Neural cell (in vitro differentiated cells): ENCODE data around the gene PRDM2. TPM values are rescaled to one million over a fixed set of nuclear protein-coding genes. Genes with fewer than 3 reads are reported as not detected.

ENCODE experiments used
- H2AFZ ChIP-seq: fragments of 200-600, 300-800 bp; sonication (generic), shearing (Covaris generic); 2 replicates; pipeline ENCODE4 v1.6.0; 2014; ENCODE audit warnings: low read depth, mild to moderate bottlenecking, antibody characterized with exemption, low read length, moderate library complexity
- H3F3A ChIP-seq: fragments of 200-600 bp; shearing (Covaris generic); 2 replicates; pipeline ENCODE4 v1.6.1; 2016; ENCODE audit warnings: mild to moderate bottlenecking, moderate library complexity, mixed read lengths, antibody characterized with exemption, low read length; ENCODE audit not compliant: insufficient read depth, poor library complexity, severe bottlenecking
- H3K27ac ChIP-seq: fragments of 200-600, 300-800 bp; sonication (generic), shearing (Covaris generic); 2 replicates; pipeline ENCODE4 v1.5.1; 2014; ENCODE audit warnings: mild to moderate bottlenecking, low read length, moderate library complexity
- H3K27me3 ChIP-seq: fragments of 300-800, 200-600 bp; sonication (generic), shearing (Covaris generic); 2 replicates; pipeline ENCODE4 v1.6.0; 2014; ENCODE audit warnings: mild to moderate bottlenecking, low read depth, low read length, moderate library complexity; ENCODE audit not compliant: insufficient read depth
- H3K36me3 ChIP-seq: fragments of 300-800, 200-600 bp; sonication (generic), shearing (Covaris generic); 2 replicates; pipeline ENCODE4 v1.5.1; 2014; ENCODE audit warnings: mild to moderate bottlenecking, antibody characterized with exemption, low read length, moderate library complexity; ENCODE audit not compliant: insufficient read depth
- H3K4me2 ChIP-seq: fragments of 300-800, 200-600 bp; sonication (generic), shearing (Covaris generic); 2 replicates; pipeline ENCODE4 v1.6.0; 2014; ENCODE audit warnings: mild to moderate bottlenecking, low read length
- H3K4me3 ChIP-seq: fragments of 300-800, 200-600 bp; sonication (generic), shearing (Covaris generic); 2 replicates; pipeline ENCODE4 v1.5.1; 2014; ENCODE audit warnings: mild to moderate bottlenecking, low read length, moderate library complexity
- H3K79me2 ChIP-seq: fragments of 200-600 bp; shearing (Covaris generic); replicated peaks from 2 replicates; pipeline ENCODE4 v1.6.0; 2014; ENCODE audit warnings: mild to moderate bottlenecking, low read length, moderate library complexity; ENCODE audit not compliant: insufficient read depth
- H3K9ac ChIP-seq: fragments of 300-800, 200-600 bp; sonication (generic), shearing (Covaris generic); 2 replicates; pipeline ENCODE4 v1.6.1; 2016; ENCODE audit warnings: mild to moderate bottlenecking, low read length, mixed read lengths
- H3K9me2 ChIP-seq: fragments of 200-600 bp; shearing (Covaris generic); 2 replicates; pipeline ENCODE4 v1.6.1; 2016; ENCODE audit warnings: mild to moderate bottlenecking, low read length, mixed read lengths; ENCODE audit not compliant: insufficient read depth
- H3K9me3 ChIP-seq: fragments of 200-600, 300-800 bp; sonication (generic), shearing (Covaris generic); 2 replicates; pipeline ENCODE4 v1.6.1; 2016; ENCODE audit warnings: mild to moderate bottlenecking, mixed run types, low read length, moderate library complexity, mixed read lengths
- H4K20me1 ChIP-seq: fragments of 200-600 bp; shearing (Covaris generic); 2 replicates; pipeline ENCODE4 v1.6.1; 2016; ENCODE audit warnings: mild to moderate bottlenecking, mixed run types; ENCODE audit not compliant: insufficient read depth
- CTCF ChIP-seq: fragments of 450-650 bp; IDR thresholded peaks from 2 replicates; pipeline ENCODE4 v1.5.1; 2014; ENCODE audit warnings: antibody characterized with exemption, mild to moderate bottlenecking, moderate library complexity; ENCODE audit not compliant: poor library complexity, severe bottlenecking
- EP300 ChIP-seq: fragments of 450-650 bp; conservative IDR thresholded peaks from 2 replicates; pipeline ENCODE4 v1.6.1; 2014; ENCODE audit warnings: antibody characterized with exemption, mild to moderate bottlenecking, moderate library complexity; ENCODE audit not compliant: poor library complexity, severe bottlenecking
- EZH2 ChIP-seq: fragments of 200-600, 300-800 bp; shearing (Covaris generic), sonication (generic); IDR thresholded peaks from 2 replicates; pipeline ENCODE4 v1.6.1; 2014; ENCODE audit warnings: antibody characterized with exemption, low read length, borderline replicate concordance, mild to moderate bottlenecking; ENCODE audit not compliant: insufficient read depth, poor library complexity, severe bottlenecking
- MXI1 ChIP-seq: fragments of 450-650 bp; conservative IDR thresholded peaks from 2 replicates; pipeline ENCODE4 v1.6.1; 2014; ENCODE audit warnings: antibody characterized with exemption, mild to moderate bottlenecking; ENCODE audit not compliant: poor library complexity, severe bottlenecking
- POLR2AphosphoS5 ChIP-seq: IDR thresholded peaks from 2 replicates; pipeline ENCODE4 v1.6.1; 2012
- RAD21 ChIP-seq: fragments of 450-650 bp; conservative IDR thresholded peaks from 2 replicates; pipeline ENCODE4 v1.6.1; 2014; ENCODE audit warnings: antibody characterized with exemption, mild to moderate bottlenecking, moderate library complexity
- REST ChIP-seq: IDR thresholded peaks from 2 replicates; pipeline ENCODE4 v1.6.1; 2012; ENCODE audit warnings: borderline replicate concordance
- SMC3 ChIP-seq: fragments of 450-650 bp; conservative IDR thresholded peaks from 2 replicates; pipeline ENCODE4 v1.6.1; 2014; ENCODE audit warnings: antibody characterized with exemption, mild to moderate bottlenecking, moderate library complexity; ENCODE audit not compliant: poor library complexity
- TAF1 ChIP-seq: IDR thresholded peaks from 2 replicates; pipeline ENCODE4 v1.6.1; 2012; ENCODE audit warnings: low read depth
- polyA plus RNA-seq: library from polyadenylated mRNA; depleted of rRNA; stranded (reverse); fragments of >200 nt; gene quantifications from 2 replicates; pipeline ENCODE4 v1.2.3, GENCODE V29; 2014

Gene PRDM2
- polyA plus RNA-seq, 1 donor from 2014 or later = 10.7 TPM

- Histone ChIP-seq H3K79me2 (no peaks in the 10 kb centered on the region), H3K9me3 (no peaks in the 10 kb centered on the region), H3K27me3 (no peaks in the 10 kb centered on the region), H4K20me1 (no peaks in the 10 kb centered on the region), H2AFZ (no peak overlapping the region), H3F3A (no peaks in the 10 kb centered on the region), H3K36me3 (no peaks in the 10 kb centered on the region), H3K27ac (no peak overlapping the region), H3K9ac (no peak overlapping the region), H3K4me3 (no peak overlapping the region), H3K4me2 (no peak overlapping the region), H3K9me2 (no peaks in the 10 kb centered on the region)
- no peak for TF ChIP-seq SMC3
- TF ChIP-seq EZH2 = no peak
- no peak for TF ChIP-seq TAF1
- no peak for TF ChIP-seq POLR2AphosphoS5
- TF ChIP-seq REST = no peak
- TF ChIP-seq EP300 = no peak
These were observed 38.4 kb upstream of the PRDM2 start for GRCh38 chr1:13661539-13661938.

GRCh38 chr1:13662493-13662892 is 37.5 kb upstream of the PRDM2 start:
- Histone ChIP-seq H3K27ac (no peak overlapping the region), H3K9me3 (no peaks in the 10 kb centered on the region), H3K79me2 (no peaks in the 10 kb centered on the region), H4K20me1 (no peaks in the 10 kb centered on the region), H3K4me2 (no peak overlapping the region), H3K9me2 (no peaks in the 10 kb centered on the region), H3K9ac (no peak overlapping the region), H2AFZ (no peak overlapping the region), H3K27me3 (no peaks in the 10 kb centered on the region), H3F3A (no peaks in the 10 kb centered on the region), H3K36me3 (no peaks in the 10 kb centered on the region), H3K4me3 (no peak overlapping the region)
- no peak for TF ChIP-seq REST
- no peak for TF ChIP-seq POLR2AphosphoS5
- no peak for TF ChIP-seq RAD21

GRCh38 chr1:13663969-13664368 is 36.0 kb upstream of the PRDM2 start:
- H3K36me3 ChIP-seq = no peaks in the 10 kb centered on the region
- no peak overlapping the region for H3K9ac ChIP-seq
- no peak overlapping the region for H3K27ac ChIP-seq
- H4K20me1 ChIP-seq = no peaks in the 10 kb centered on the region
- H2AFZ ChIP-seq = no peak overlapping the region
- H3F3A ChIP-seq = no peaks in the 10 kb centered on the region
- no peaks in the 10 kb centered on the region for H3K9me3 ChIP-seq
- no peaks in the 10 kb centered on the region for H3K27me3 ChIP-seq
- no peaks in the 10 kb centered on the region for H3K79me2 ChIP-seq
- H3K4me3 ChIP-seq = no peak overlapping the region
- H3K4me2 ChIP-seq = no peak overlapping the region
- H3K9me2 ChIP-seq = no peaks in the 10 kb centered on the region
- no peak for TF ChIP-seq MXI1
- no peak for TF ChIP-seq SMC3
- TF ChIP-seq EZH2 = no peak
- no peak for TF ChIP-seq EP300
- TF ChIP-seq REST = no peak
- no peak for TF ChIP-seq RAD21
- TF ChIP-seq TAF1 = no peak
- TF ChIP-seq POLR2AphosphoS5 = no peak
- TF ChIP-seq CTCF = no peak
